Cardiac fibroblast (primary cell): ENCODE measurements around the gene NR1D1.

ENCODE experiments used
- DNase-seq, 2 donors: peaks; one replicate each; pipeline versions ENCODE4 v3.0.0 to v3.0.0-alpha.2; 2010; ENCODE audit warnings: low read depth in 2 of 2
- H3K4me3 ChIP-seq, 2 donors: replicated peaks in 1 of 2; 1 replicate in 1 of 2; 2 replicates in 1 of 2; pipeline ENCODE4 v1.5.1; 2011; ENCODE audit warnings: low read depth in 2 of 2, low read length in 2 of 2, mild to moderate bottlenecking in 2 of 2, moderate library complexity in 1 of 2
- TF ChIP-seq, protein P1 (sequence below): IDR thresholded peaks from one replicate; pipeline ENCODE4 v1.5.1; 2011; ENCODE audit warnings: low read depth, mild to moderate bottlenecking, low read length, inconsistent platforms

Gene NR1D1

DNA sequence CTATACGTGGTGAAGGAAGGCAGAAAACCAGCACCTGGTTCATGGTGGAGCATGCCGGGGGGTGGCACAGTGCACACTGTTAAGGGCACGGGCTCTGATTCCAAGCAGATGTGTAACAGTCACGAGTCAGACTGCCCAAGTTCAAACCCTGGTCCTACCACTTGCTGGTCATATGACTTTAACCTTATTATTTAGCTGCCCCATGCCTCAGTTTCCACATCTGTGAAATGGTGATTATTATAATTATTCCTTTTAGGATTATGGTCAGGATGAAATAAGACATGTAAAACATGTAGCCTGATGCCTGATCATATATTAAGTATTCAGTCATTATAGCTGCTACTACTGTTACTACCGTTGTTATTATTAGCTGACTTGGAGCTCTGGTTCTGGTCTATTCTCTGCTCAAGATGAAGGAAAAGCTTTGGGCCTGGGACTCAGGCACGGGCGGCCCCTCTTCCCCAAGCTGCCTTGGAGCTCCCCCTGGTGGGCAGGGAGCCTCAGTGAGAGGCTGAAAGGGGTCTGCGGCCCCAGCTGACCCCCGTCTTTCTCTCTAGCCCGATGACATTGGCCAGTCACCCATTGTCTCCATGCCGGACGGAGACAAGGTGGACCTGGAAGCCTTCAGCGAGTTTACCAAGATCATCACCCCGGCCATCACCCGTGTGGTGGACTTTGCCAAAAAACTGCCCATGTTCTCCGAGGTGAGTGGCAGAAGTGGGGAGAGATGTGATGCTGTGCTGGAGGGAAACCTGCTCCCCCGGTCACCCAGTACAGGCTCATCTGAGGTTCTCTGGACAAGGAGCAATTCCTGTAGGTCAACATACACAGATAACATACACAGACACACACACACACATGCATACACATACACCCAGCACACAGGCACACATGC lies 14.0 kb downstream of the NR1D1 start:
- no peak overlapping the region for H3K4me3 ChIP-seq
- TF ChIP-seq, protein P1, sequence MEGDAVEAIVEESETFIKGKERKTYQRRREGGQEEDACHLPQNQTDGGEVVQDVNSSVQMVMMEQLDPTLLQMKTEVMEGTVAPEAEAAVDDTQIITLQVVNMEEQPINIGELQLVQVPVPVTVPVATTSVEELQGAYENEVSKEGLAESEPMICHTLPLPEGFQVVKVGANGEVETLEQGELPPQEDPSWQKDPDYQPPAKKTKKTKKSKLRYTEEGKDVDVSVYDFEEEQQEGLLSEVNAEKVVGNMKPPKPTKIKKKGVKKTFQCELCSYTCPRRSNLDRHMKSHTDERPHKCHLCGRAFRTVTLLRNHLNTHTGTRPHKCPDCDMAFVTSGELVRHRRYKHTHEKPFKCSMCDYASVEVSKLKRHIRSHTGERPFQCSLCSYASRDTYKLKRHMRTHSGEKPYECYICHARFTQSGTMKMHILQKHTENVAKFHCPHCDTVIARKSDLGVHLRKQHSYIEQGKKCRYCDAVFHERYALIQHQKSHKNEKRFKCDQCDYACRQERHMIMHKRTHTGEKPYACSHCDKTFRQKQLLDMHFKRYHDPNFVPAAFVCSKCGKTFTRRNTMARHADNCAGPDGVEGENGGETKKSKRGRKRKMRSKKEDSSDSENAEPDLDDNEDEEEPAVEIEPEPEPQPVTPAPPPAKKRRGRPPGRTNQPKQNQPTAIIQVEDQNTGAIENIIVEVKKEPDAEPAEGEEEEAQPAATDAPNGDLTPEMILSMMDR, result peak; percentile 79
- DNase-seq, result peak; percentile 50 to 65

DNA sequence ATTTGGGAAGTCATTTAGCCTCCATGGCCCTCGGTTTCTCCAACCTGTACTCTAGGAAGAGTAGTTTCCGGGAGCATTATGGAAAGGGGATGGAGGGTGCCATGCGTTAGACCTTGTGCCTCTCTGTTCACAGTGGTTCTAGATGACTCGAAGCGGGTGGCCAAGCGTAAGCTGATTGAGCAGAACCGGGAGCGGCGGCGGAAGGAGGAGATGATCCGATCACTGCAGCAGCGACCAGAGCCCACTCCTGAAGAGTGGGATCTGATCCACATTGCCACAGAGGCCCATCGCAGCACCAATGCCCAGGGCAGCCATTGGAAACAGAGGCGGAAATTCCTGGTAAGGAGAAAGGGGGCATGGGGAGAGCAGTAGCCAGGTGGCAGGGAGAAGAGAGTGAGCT lies 15.9 kb downstream of the NR1D1 start:
- TF ChIP-seq, protein P1, result no peak
- H3K4me3 ChIP-seq, result no peak overlapping the region
- DNase-seq, result no peak

DNA sequence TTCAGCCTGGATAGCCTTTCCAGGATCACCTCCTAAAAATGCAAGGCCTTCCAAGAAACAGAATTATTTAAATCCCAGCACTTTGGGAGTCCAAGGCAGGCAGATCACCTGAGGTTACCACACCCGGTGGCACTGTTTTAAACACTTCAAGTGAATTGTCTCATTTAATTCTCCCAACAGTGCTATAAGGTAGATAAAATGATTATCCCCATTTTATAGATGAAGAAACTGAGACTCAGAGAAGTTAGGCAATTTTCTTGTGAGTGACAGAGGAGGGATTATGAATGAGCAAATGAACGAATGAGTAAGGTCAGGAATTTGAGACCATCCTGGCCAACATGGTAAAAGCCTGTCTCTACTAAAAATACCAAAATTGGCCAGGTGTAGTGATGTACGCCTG lies 20.8 kb downstream of the NR1D1 start:
- no peak overlapping the region for H3K4me3 ChIP-seq
- DNase-seq, result no peak
- TF ChIP-seq, protein P1, result no peak

GRCh38 chr17:40076591-40076990 lies 23.8 kb downstream of the NR1D1 start:
- no peak for DNase-seq
- TF ChIP-seq, protein P1, result no peak
- no peak overlapping the region for H3K4me3 ChIP-seq

DNA sequence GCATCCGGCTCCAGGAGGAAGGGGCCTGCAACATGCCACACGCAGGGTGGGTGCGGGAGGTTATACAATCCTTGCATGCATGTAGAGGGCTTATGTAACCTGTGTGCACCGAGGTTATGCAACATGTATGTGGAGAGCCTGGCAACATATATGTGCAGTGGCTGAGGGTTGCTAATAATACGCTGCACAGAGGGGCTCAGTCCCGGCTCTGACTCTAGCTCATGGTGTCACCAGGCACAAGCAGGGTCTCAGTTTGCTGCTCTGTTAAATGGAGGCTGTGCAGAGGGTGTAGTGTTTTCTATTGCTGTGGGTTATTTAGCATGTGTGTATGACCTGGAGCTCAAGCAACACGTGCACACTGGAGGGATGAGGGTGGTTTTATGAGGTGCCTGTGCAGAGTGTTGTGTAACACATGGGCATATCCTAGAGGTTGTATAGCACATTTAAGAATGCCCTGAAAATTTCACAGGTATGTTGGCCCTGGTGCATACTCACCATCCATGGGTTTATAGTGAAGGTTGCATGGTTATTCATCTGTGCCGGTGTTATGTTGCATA lies 24.4 kb downstream of the NR1D1 start:
- TF ChIP-seq, protein P1, result no peak
- no peak for DNase-seq
- no peak overlapping the region for H3K4me3 ChIP-seq

GRCh38 chr17:40075201-40075941 lies 25.0 kb downstream of the NR1D1 start:
- peak overlapping the region in 1 of 2 donors; percentile 1 for H3K4me3 ChIP-seq
- peak; percentile 77 to 79 for DNase-seq
- TF ChIP-seq, protein P1, result peak; percentile 87
